Measurements from ENCODE around the gene COQ6. TPM values are rescaled to one million over a fixed set of nuclear protein-coding genes. Genes with fewer than 3 reads are reported as not detected.
"Not testable (repeated sequence)": the region's sequence is repeated elsewhere in the genome, so short reads cannot be mapped to it uniquely, and the experiment has no call there.

Gene COQ6
- polyA plus RNA-seq, 3 donors, result 26.1 to 30.5 (median 30.0) TPM

GRCh38 chr14:73976125-73976524 lies 26.0 kb downstream of the COQ6 start:
- no peak for DNase-seq (ENCODE audit: low read depth in 3 of 3, low spot score in 2 of 3)

DNA sequence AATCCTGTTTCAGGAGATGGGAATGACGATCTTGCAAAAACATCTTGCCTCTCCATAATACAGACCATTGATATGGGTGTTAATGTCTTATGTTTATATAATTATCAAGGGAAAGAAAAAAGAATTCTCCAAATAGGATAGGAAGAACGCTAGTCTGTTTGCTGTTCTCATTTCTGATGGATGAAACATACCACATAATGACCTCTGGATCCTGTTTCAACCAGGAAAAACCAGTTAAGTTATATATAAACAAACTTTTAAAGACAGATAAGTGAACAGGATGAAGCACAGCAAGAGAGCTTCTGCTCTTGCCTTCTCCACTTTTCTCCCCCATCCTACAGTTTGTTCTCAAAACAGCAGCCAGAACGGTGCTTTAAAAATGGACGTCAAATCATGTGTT lies 27.8 kb downstream of the COQ6 start:
- no peak for DNase-seq (ENCODE audit: low read depth in 3 of 3, low spot score in 2 of 3)

DNA sequence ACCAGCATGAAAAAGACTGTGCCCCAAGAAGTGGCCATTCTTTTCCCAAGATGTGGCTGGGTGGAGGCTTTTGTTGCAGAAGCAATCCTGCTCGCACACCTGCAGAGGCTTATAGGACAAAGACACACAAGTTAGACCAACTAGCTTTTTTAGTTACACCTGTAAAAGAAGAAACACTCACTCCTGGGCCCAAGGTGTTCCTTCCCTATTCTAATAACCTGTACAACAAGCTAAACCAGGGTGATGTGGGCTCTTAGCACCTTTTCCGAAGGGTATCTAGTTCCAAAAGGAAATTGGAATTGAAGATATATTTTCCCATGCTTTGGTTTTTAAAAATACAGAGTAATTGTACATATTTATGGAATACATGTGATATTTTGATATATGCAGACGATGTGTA lies 38.0 kb downstream of the COQ6 start:
- DNase-seq (ENCODE audit: low read depth in 3 of 3, low spot score in 2 of 3), result no peak

- not testable (repeated sequence) for DNase-seq (ENCODE audit: low read depth in 3 of 3, low spot score in 2 of 3)
Measured at GRCh38 chr14:73988656-73989055, 38.6 kb downstream of the COQ6 start.

- no peak for DNase-seq (ENCODE audit: low read depth in 3 of 3, low spot score in 2 of 3)
Measured at GRCh38 chr14:73991092-73991491, 41.0 kb downstream of the COQ6 start.

GRCh38 chr14:73994926-73995325 lies 44.8 kb downstream of the COQ6 start:
- DNase-seq (ENCODE audit: low read depth in 3 of 3, low spot score in 2 of 3), result not testable (repeated sequence)

DNA sequence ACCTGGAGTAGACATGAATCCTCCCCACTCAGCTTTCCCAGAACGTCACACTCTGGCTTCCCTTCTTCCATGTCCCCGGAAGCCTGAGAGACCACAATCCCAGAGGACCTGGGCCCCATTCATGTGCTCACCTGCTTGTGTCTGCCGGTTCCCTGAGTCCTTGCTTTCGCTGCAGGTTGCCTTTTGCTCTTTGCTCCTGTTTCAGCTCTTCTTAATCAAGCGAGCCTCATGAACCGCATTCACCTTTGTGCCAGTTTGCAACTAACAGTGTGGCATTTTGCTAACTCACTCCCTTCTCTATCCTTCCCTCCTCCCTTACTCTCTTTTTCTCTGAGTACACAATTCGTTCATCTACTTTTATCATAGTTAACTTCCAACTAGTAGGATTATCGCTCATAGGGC lies 45.9 kb downstream of the COQ6 start:
- DNase-seq (ENCODE audit: low read depth in 3 of 3, low spot score in 2 of 3), result no peak

DNA sequence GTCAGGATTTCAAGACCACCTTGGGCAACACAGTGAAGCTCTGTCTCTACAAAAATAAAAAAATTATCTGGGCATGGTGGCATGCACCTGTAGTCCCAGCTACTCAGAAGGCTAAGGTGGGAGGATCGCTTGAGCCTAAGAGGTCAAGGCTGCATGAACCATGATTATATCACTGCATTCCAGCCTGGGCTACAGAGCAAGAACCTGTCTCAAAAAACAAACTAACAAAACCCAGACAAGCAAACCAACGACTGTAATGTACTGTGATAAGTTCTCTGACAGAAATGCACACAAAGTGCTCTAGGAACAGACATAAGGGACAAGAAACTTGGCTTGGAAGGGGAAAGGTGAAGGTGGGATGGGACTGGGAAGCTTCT lies 46.6 kb downstream of the COQ6 start:
- DNase-seq (ENCODE audit: low read depth in 3 of 3, low spot score in 2 of 3), result no peak

DNA sequence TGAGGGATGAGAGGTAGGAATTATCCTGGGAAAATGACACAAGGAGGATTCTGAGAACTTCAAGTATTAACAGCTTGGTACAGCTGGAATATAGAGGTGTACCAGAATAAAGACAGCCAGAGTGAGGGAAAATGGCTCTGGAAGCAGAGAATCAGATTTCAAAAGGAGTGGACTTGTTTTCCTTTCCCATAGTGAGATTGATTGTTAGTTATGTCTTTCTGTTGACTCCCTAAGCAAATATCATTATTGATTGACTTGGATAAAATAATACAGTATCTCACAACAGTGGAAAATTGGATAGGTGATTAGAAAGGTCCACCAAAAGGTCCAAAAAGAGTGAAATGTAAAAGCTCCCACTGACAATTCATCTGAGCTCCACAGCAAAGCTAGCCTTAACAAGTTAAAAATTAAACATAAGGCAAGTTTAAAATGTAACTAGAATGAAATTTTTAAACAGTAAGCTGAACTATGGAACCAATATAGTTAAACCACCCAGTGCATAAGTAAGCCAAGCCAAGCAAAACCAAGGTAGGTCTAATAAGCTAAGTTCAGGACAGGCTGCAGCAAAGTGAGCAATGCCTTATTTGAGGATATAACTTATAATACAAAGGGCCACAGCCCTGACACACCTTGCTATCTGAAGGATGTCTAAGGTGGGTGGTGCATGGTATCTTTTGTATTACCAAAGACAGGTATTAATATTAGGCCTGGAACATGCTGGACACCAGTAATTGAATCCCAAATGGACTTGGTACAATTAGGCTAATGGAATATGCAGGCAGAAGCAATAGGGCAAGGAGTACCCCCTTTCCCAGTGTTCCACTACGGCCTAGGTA lies 47.2 kb downstream of the COQ6 start:
- no peak for DNase-seq (ENCODE audit: low read depth in 3 of 3, low spot score in 2 of 3)

DNA sequence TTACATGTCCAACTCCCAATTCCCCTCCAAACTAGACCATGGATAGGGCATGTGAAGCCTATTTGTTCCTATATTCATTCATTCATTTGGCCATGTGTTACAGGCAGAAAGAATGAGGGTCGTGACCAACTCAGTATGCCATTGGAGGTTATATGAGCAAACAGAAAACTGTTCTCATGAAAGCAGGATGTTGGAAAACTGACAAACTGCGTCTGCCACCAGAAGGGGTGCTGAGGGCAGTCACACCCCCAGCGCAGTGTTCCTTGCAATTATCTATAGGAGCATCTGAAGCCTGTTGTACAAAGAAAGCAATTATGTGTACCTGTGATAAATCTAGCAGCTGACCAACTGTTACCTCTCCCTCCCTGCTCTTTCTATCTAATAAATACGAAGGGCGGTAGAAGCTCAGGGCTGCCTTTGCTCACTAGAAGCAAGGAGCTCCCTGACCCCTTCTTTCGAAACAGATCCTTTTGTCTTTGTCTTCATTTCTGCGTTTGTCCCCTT lies 47.9 kb downstream of the COQ6 start:
- DNase-seq (ENCODE audit: low read depth in 3 of 3, low spot score in 2 of 3), result no peak

DNA sequence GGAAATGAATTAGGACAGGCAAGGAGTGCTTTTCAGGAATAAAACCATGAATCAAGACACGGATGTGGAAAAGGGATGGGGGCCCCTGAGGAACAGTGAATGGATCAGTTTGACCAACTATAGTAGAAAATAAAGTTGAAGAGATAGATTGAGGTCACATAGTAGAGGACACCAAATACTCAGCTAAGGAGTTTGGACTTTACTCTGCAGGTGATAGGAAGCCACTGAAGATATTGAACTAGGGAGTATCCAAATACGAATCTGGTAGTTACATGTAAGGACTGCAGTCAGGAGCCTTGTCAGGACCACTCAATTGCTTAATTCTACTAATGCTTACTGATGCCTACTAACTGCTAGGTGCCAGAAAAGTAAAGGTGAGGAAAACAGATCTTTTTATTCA lies 48.6 kb downstream of the COQ6 start:
- DNase-seq (ENCODE audit: low read depth in 3 of 3, low spot score in 2 of 3), result no peak

GRCh38 chr14:74005664-74006063 lies 55.6 kb downstream of the COQ6 start:
- not testable (repeated sequence) for DNase-seq (ENCODE audit: low read depth in 3 of 3, low spot score in 2 of 3)

DNA sequence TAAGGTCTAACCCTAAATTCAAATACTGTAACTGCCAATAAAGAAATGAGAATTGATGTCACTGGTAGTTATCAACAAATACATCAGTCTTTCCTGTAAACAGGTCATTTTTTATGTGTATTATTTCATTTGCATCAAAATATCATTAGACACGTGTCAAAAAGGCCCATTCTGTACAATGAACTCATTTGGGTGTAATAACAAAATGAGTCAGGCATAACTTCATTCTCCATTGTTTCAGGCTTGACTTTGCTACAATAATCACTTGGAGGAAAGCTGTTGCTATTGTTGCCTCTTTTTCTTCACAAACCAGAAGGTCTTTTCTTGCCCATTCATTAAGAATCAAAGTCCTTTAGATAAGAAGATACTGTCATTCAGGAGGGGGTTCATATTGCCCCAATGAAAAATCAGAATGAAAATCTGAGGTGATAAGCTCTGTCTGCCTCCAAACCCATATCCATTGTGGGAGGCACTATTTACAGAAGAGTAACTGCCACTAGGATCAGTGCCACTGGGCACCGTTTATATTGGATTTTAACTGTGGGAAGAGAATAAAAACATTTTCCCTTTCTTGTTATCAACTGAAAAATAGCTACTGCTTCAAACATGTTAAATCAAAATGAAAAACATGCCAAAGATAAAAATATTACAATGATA lies 58.9 kb downstream of the COQ6 start:
- no peak for DNase-seq (ENCODE audit: low read depth in 3 of 3, low spot score in 2 of 3)

Other genes with a start within 250 kb of the COQ6 start
- 10 to 100 TPM; 94.3 to 97.5 (median 97.2) TPM for gene PNMA1, start 235.9 kb upstream of the COQ6 start, polyA plus RNA-seq (ENCODE audit: insufficient read length in 3 of 3)
- 10 to 100 TPM; 16.8 to 34.0 (median 26.3) TPM for gene PTGR2, start 98.5 kb upstream of the COQ6 start, polyA plus RNA-seq (ENCODE audit: insufficient read length in 3 of 3)
- gene ZNF410, start 63.4 kb upstream of the COQ6 start, polyA plus RNA-seq (ENCODE audit: insufficient read length in 3 of 3), result 10 to 100 TPM; 57.7 to 62.2 (median 60.8) TPM
- 10 to 100 TPM; 14.0 to 18.8 (median 14.6) TPM for gene FAM161B, start 208 bp upstream of the COQ6 start, polyA plus RNA-seq (ENCODE audit: insufficient read length in 3 of 3)
- gene ENTPD5, start 69.0 kb downstream of the COQ6 start, polyA plus RNA-seq (ENCODE audit: insufficient read length in 3 of 3), result 10 to 100 TPM; 48.2 to 56.0 (median 50.9) TPM
- 10 to 100 TPM; 14.9 to 16.1 (median 15.5) TPM for gene BBOF1, start 69.0 kb downstream of the COQ6 start, polyA plus RNA-seq (ENCODE audit: insufficient read length in 3 of 3)
- gene ALDH6A1, start 134.2 kb downstream of the COQ6 start, polyA plus RNA-seq (ENCODE audit: insufficient read length in 3 of 3), result 100 to 1,000 TPM in 2 of 3 donors, 10 to 100 TPM in 1; 98.1 to 124 (median 117) TPM
- 10 to 100 TPM; 18.9 to 22.0 (median 19.8) TPM for gene LIN52, start 134.7 kb downstream of the COQ6 start, polyA plus RNA-seq (ENCODE audit: insufficient read length in 3 of 3)